Aorta (tissue), 5 donors: Measurements from ENCODE around the gene SLC28A3. TPM values are rescaled to one million over a fixed set of nuclear protein-coding genes. Genes with fewer than 3 reads are reported as not detected.
"Not testable (repeated sequence)": the region's sequence is repeated elsewhere in the genome, so short reads cannot be mapped to it uniquely, and the experiment has no call there.

Source experiments
- ATAC-seq: fragments of 200-7000 bp; cut with Tn5 transposase; one replicate; pipeline ENCODE4 v1.9.1; 2022; ENCODE audit warnings: moderate library complexity; ENCODE audit not compliant: low FRiP score
- DNase-seq, 2 donors: peaks; one replicate each; pipeline ENCODE4 v3.0.0-alpha.2; 2020
- H3K27ac ChIP-seq, 2 donors: one replicate each; pipeline ENCODE4 v1.5.1; 2013; ENCODE audit warnings: low read length in 2 of 2, mild to moderate bottlenecking in 2 of 2, moderate library complexity in 2 of 2, control low read depth in 1 of 2, inconsistent platforms in 1 of 2, low read depth in 1 of 2
- H3K27me3 ChIP-seq, 2 donors: one replicate each; pipeline ENCODE4 v1.6.1; 2013; ENCODE audit warnings: control low read depth in 1 of 2, low read length in 1 of 2, mild to moderate bottlenecking in 1 of 2, moderate library complexity in 1 of 2; ENCODE audit not compliant: insufficient read depth in 2 of 2, control insufficient read depth in 1 of 2
- H3K36me3 ChIP-seq, 2 donors: one replicate each; pipeline ENCODE4 v1.6.1; 2013; ENCODE audit warnings: control low read depth in 1 of 2, low read length in 1 of 2, mild to moderate bottlenecking in 1 of 2; ENCODE audit not compliant: insufficient read depth in 2 of 2, control insufficient read depth in 1 of 2
- H3K4me1 ChIP-seq, 2 donors: one replicate each; pipeline ENCODE4 v1.6.1; 2013; ENCODE audit warnings: low read length in 2 of 2, control low read depth in 1 of 2, mild to moderate bottlenecking in 1 of 2, moderate library complexity in 1 of 2; ENCODE audit not compliant: insufficient read depth in 2 of 2, control insufficient read depth in 1 of 2
- H3K4me3 ChIP-seq, 2 donors: one replicate each; pipeline ENCODE4 v1.5.1; 2013; ENCODE audit warnings: low read length in 2 of 2, control low read depth in 1 of 2, mild to moderate bottlenecking in 1 of 2
- H3K9me3 ChIP-seq: one replicate; pipeline ENCODE4 v1.6.1; 2013; ENCODE audit warnings: mild to moderate bottlenecking, low read length; ENCODE audit not compliant: control insufficient read depth
- WGBS, 2 donors: extraction: QIAGEN DNeasy Blood & Tissue Kit; methylation state at CpG; one replicate each; pipeline ENCODE4 v1.1.7; 2013; 5-methylcytosine and 5-hydroxymethylcytosine counted together
- intact Hi-C, 2 donors: fragments of 100-400 bp; cut with DNase I; formaldehyde crosslinking; loops; one replicate each; pipeline versions ENCODE4 v1.14.2 to v1.15.0; 2022
- polyA plus RNA-seq, 2 donors: library from polyadenylated mRNA; stranded (reverse); fragments of 200-250 nt; gene quantifications; one replicate each; pipeline ENCODE4 v1.2.3, GENCODE V29; 2013
- total RNA-seq, 2 donors: library from RNA; stranded (reverse); fragmentation: NEBNext Ultra II Directional; extraction: Animal tissue kit (Norgen Biotek cat#: 25700); gene quantifications; one replicate each; pipeline ENCODE4 v1.2.1, GENCODE V29; 2021
- donor health status: healthy with polysubstance abuse.
- donor health status: Bipolar disorder and iron deficiency.
- donor health status: DM: no; HTN: no; CAD: no.
- donor health status: DM: no; HTN: no; CAD: no.
- donor health status: DM: yes; HTN: yes; CAD: no.

The SLC28A3 gene
- total and polyA plus RNA-seq, 4 donors, result 0.10 to 0.39 TPM; not detected in 2

DNA sequence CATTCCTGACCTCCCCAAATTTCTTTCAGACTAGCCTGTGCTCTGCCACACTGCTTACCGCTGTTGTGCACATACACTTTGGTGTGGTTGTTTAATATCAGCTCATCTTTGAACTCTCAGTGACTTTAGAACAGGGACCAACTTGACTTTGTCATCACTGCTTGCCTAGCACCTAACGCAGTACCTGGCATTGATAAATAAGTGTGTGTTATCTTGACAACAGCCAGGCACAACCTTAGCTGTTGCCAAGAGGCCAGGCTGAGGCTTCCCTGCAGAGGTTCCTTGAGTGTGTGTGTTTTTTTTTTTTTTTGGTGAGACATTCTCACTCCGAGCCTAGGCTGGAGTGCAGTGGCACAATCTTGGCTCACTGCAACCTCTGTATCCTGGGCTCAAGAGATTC is 41.0 kb upstream of the SLC28A3 start:
- DNase-seq (no peak), ATAC-seq (no peak)
- intact Hi-C loops, result no loop called here
- Histone ChIP-seq H3K36me3 (no peaks in the 10 kb centered on the region), H3K27ac (no peak overlapping the region), H3K4me3 (no peak overlapping the region), H3K4me1 (no peaks in the 10 kb centered on the region), H3K9me3 (no peaks in the 10 kb centered on the region), H3K27me3 (no peaks in the 10 kb centered on the region)
- 64 to 67% methylated on average over 3 of the region's 3 CpGs for WGBS, 2 donors

DNA sequence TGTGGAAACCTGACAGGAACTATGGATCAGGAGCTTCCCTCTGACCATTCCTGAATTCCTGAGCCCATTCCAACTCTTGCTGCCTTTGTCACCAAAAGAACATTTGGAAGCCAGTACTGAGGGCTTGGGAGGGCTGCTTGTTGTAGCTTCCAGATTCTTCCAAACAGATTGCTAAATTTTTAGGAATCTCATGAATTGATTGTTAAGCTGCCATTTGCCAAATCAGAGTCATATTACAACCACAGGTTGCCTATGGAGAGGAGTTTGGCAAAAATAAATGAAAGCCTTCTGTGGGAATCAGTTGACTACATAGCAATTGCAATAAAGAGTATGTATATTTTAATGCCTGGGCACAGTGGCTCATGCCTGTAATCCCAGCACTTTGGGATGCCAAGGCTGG is 39.2 kb upstream of the SLC28A3 start:
- intact Hi-C loops, result no loop called here

DNA sequence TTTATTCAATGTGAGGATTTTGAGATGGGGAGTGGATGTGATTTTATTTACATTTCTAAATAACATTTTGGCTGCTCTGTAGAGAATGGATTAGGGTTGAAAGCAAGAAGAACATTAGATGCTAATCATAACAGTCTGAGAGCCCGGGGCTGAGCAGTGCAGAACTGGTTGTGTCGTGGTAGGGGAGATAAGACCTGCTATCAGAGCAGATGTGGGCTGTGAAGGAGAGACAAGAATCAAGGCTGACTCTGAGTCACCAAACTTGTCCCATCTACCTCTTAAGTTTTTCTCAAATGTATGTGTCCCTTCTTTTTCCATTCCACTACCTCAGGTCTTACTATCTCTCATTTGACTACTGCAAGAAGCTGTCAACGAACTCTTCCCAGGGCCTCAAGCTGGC is 35.4 kb upstream of the SLC28A3 start:
- Histone ChIP-seq H3K9me3 (no peaks in the 10 kb centered on the region), H3K36me3 (no peaks in the 10 kb centered on the region), H3K27ac (no peak overlapping the region), H3K4me1 (no peaks in the 10 kb centered on the region), H3K4me3 (no peak overlapping the region), H3K27me3 (no peaks in the 10 kb centered on the region)
- intact Hi-C loops, result no loop called here
- DNase-seq, result no peak
- no peak for ATAC-seq
- 62 to 77% methylated on average over 3 of the region's 3 CpGs for WGBS, 2 donors

More for the DNA sequence above, 39.2 kb upstream of the SLC28A3 start:
- H3K4me1 ChIP-seq, result no peaks in the 10 kb centered on the region
- DNase-seq (no peak), ATAC-seq (no peak)
- no peak overlapping the region for H3K4me3 ChIP-seq
- no peaks in the 10 kb centered on the region for H3K9me3 ChIP-seq
- H3K36me3 ChIP-seq, result no peaks in the 10 kb centered on the region
- H3K27ac ChIP-seq, result no peak overlapping the region
- no peaks in the 10 kb centered on the region for H3K27me3 ChIP-seq

DNA sequence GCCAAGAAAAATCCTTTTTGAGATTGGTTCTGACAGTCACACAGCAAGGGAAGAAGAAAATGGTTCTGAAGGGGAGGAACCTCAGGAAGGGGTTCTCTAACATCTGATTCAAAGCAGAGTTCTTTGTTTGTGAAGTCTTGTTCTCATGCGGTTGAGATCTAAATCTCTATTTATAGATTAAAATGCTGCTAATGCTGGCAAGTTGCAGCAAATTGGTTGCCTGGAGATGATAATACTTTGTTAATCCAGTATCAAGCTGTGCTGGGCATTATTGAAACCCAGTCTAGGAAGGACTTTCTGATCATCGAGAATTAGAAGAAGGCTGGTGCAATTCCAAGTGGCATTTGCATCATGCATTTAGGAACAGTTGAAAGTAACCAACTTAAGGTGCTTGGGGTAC is 34.0 kb upstream of the SLC28A3 start:
- Histone ChIP-seq H3K9me3 (no peaks in the 10 kb centered on the region), H3K27ac (no peak overlapping the region)
- intact Hi-C loops, result no loop called here

DNA sequence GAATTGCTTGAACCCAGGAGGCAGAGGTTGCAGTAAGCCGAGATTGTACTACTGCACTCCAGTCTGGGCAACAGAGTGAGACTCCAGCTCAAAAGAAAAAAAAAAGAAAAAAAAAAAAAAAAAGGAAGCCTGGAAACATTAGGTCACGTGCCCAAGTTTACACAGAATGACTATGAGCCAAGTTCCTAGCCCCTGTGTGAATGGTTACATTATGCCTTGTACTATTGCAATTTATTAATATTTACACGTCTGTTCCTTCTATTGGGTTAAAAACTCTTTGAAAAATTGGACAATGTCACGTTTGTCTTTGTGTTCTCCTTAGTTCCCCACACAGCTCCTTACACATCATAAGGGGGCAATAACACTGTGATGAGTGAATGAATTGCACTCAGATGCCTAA is 33.5 kb upstream of the SLC28A3 start:
- no peaks in the 10 kb centered on the region for H3K4me1 ChIP-seq
- DNase-seq (no peak), ATAC-seq (no peak)
- intact Hi-C loops, result no loop called here
- no peak overlapping the region for H3K27ac ChIP-seq
- no peaks in the 10 kb centered on the region for H3K27me3 ChIP-seq
- no peaks in the 10 kb centered on the region for H3K36me3 ChIP-seq
- no peak overlapping the region for H3K4me3 ChIP-seq
- WGBS, 2 donors, result 27 to 33% methylated on average over 4 of the region's 4 CpGs
- H3K9me3 ChIP-seq, result no peaks in the 10 kb centered on the region

More for the DNA sequence above, 34.0 kb upstream of the SLC28A3 start:
- DNase-seq (no peak), ATAC-seq (no peak)
- no peaks in the 10 kb centered on the region for H3K36me3 ChIP-seq
- H3K4me3 ChIP-seq, result no peak overlapping the region
- H3K4me1 ChIP-seq, result no peaks in the 10 kb centered on the region
- WGBS, 2 donors, result 26 to 30% methylated on average over 2 of the region's 2 CpGs
- H3K27me3 ChIP-seq, result no peaks in the 10 kb centered on the region

DNA sequence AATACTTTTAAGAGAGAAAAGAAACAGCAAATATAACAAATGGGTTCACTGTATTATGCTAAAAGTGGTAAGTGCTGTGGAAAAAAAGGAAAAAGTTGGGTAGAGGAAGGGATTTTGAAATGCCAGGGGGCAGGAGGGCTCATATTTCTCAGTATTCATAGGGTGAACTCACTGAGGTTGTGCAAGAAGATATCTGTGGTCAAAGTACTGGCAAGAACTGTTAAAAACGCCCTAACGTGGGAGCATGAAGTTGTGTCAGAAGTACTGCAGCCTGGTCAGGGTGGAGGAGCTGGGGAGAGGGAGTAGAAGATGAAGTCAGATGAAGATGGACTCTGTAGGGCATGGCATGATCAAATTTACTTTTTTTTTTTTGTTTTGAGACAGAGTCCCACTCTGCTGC is 31.2 kb upstream of the SLC28A3 start:
- Histone ChIP-seq H3K9me3 (no peaks in the 10 kb centered on the region), H3K27me3 (no peaks in the 10 kb centered on the region), H3K27ac (no peak overlapping the region), H3K36me3 (no peaks in the 10 kb centered on the region), H3K4me1 (no peaks in the 10 kb centered on the region), H3K4me3 (no peak overlapping the region)
- intact Hi-C loops, result no loop called here
- 66 to 74% methylated on average over 2 of the region's 2 CpGs for WGBS, 2 donors
- peak; percentile 77 for ATAC-seq
- DNase-seq, result peak in 1 of 2 donors; percentile 55

DNA sequence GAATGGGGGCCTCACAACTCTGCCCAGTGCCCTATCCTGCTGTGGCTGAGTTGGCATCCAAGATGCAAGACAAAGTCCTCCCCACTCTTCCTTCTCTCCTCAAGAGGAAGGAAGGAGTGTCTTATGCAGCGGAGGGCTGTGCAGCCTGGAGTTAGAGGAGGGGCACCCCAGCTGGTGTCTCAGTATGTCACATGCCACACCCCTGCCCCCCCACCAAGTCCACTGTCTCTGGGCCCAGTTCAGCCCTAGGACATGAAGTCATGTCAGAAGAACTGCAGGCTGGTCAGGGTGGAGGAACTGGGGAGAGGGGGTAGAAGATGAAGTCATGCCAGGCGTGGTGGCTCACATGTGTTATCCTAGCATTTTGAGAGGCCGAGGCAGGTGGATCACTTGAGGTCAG is 28.0 kb upstream of the SLC28A3 start:
- no peaks in the 10 kb centered on the region for H3K27me3 ChIP-seq
- no peaks in the 10 kb centered on the region for H3K9me3 ChIP-seq
- intact Hi-C loops, result no loop called here
- no peaks in the 10 kb centered on the region for H3K4me1 ChIP-seq
- WGBS, 2 donors, result 95 to 96% methylated on average over 3 of the region's 3 CpGs
- H3K4me3 ChIP-seq, result no peak overlapping the region
- DNase-seq, result no peak
- no peaks in the 10 kb centered on the region for H3K36me3 ChIP-seq
- no peak for ATAC-seq
- no peak overlapping the region for H3K27ac ChIP-seq

DNA sequence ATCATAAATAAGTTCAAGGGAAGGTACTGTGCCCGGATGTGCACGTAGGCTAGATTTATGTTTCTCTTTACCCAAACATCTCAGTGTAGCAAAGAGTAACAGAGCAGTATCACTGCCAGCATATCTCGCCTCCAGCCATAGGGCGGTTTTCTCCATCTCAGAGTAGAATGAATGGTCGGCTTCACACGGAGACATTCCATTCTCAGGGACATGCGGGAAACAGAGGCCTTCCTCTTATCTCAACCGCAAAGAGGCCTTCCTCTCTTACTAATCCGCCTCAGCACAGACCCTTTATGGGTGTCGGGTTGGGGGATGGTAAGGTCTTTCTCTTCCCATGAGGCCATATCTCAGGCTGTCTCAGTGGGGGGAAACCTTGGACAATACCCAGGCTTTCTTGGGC is 27.2 kb upstream of the SLC28A3 start:
- H3K4me3 ChIP-seq, H3K27ac ChIP-seq, intact Hi-C loops, H3K27me3 ChIP-seq, ATAC-seq, H3K36me3 ChIP-seq, H3K9me3 ChIP-seq, H3K4me1 ChIP-seq, DNase-seq: not testable (repeated sequence)
- WGBS, 2 donors, result 43 to 45% methylated on average over 10 of the region's 10 CpGs

DNA sequence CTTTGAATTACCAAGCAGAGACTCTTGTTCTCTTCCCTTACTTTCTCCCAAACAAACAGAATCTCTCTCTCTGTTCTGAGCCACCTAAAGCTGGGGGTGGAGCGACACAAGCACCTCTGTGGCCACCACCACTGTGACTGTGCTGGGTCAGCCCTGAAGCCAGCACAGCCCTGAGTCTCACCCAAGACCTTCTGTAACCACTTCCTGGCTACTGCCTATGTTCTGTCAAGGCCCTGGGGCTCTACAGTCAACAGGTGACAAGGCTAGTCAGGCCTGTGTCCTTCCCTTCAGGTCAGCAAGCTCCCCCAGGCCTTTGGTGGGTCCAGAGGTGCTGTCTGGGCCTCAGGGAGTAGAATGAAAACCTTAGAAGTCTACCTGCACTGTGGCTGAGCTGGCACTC is 26.1 kb upstream of the SLC28A3 start:
- 93 to 100% methylated on average over 1 of the region's 1 CpG for WGBS, 2 donors
- Histone ChIP-seq H3K4me3 (no peak overlapping the region), H3K27me3 (no peaks in the 10 kb centered on the region), H3K36me3 (no peaks in the 10 kb centered on the region), H3K4me1 (no peaks in the 10 kb centered on the region), H3K27ac (no peak overlapping the region), H3K9me3 (no peaks in the 10 kb centered on the region)
- DNase-seq (no peak), ATAC-seq (no peak)
- intact Hi-C loops, result no loop called here
